H54 (cell line): Measurements from ENCODE around the gene RAB19.

Experiments
- DNase-seq: peaks from one replicate; pipeline ENCODE4 v3.0.0; 2011; ENCODE audit warnings: low spot score, mixed read lengths; ENCODE audit not compliant: insufficient read length
- FAIRE-seq: peaks from 3 replicates; lab custom pipeline; 2011; peaks lifted over from hg19 to GRCh38; lab: Jason Lieb, UNC
- POLR2A ChIP-seq: IDR thresholded peaks from 2 replicates; pipeline ENCODE4 v1.6.1; 2011; ENCODE audit warnings: low read depth, mild to moderate bottlenecking, low read length

The RAB19 gene, protein sequence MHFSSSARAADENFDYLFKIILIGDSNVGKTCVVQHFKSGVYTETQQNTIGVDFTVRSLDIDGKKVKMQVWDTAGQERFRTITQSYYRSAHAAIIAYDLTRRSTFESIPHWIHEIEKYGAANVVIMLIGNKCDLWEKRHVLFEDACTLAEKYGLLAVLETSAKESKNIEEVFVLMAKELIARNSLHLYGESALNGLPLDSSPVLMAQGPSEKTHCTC

DNA sequence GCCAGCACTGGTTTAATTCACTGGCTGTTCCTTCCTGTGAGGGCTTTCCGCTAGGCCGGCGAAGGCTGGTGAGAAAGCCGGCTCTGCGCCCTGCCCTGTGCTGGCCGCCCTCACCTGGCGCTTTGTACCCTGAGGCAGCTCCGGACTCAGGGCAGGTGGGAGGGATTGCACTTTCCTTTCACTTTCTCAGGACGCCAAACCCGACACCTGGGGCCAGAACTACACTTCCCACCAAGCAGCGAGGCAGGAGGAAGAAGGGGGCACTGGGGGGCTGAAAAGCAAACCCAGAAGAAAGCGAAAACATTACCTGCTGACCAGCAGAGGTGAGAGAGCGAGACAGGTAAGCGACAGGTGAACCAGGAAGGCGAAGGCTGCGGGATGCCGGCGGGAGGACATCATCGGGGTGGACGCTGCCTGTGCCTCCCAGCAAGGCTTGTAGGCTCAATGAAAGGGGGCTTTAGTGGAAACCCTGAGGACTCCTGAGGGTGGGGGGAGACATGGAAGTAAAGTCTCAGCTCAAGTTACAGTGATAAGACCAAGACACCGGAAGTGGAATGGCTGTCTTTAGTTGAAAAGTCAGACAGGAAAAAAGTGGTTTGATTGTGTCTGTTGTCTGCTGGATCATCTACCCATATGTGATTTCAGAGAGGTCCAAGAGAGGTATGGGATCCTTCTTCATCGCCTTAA, at the start of gene RAB19:
Gene RAB19 (plus strand): TSS at position 181 of the 687 bp plus-strand sequence. CDS start 3,589 bp downstream, outside the sequence.
- no peak for DNase-seq
- no peak for TF ChIP-seq POLR2A
- FAIRE-seq, result no peak

DNA sequence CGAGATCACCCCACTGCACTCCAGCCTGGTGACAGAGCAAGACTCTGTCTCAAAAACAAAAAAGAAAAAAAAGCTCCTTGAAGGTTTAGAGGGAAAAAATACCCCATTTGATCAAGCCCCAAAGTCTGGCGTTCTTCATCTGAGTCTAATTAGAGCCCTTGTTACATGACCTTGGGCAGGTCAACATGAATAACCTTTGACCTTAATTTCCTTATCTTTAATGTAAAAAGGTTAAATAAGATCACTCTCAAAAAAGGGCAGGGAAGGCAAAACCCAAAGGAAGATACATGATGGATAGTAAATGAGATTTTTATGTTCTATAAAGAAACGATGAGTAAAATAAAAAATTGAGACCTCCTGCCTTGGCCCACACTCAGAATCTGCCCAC, 45.8 kb upstream of the RAB19 start:
- TF ChIP-seq POLR2A, result no peak
- DNase-seq (no peak), FAIRE-seq (no peak)

DNA sequence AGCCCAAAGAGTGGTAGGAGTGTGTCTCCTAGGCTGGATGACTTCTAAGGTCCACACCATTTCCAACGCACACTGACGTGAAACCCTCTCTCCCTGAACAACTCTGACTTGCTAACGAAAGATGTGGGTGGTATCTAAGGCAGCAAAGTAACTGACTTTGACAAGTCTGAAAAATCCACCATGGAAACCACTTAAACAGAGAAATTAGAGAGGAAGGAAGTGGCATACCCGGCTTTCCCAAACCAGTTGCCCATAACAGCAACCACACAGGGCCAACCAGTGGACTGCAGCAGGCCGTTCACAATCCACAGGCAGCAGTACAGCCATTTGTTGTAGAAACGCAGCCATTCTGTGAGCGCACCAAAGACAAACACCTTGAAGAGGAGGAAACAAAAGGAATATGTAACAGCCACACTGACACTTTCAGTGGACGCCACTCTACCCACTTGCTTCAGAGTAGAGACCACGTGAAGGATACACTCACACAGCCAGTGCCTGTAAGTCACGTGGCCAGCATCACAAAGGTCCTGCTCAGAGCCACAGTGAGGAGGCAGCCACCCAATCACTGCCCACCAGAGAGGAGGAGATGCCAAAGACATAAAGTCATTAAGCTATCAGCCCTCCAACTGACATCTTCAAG, 45.3 kb upstream of the RAB19 start:
- no peak for FAIRE-seq
- no peak for TF ChIP-seq POLR2A
- DNase-seq, result no peak

DNA sequence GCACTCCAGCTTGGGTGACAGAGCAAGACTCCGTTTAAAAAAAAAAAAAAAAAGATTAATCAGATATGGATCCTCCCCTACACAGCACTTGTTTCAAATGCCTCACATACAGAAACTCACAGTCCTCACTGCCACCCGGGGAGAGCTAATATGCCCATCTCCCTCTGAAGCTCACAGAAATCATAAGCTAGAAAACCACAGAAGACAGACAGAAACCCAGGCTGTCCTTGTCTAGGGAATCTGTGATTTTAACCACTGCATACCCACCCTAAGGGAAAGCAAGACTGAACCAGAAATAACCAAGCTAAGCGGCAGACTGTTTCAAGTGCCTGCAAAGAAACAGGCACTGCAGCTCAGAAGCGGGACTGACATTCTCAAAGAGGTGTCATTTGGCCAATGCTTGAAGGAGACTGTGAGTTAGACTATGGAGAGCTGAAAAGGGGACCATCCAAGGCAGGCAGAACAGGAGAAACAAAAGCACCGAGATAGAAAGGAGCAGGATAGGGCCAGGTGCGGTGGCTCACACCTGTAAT, 43.1 kb upstream of the RAB19 start:
- no peak for FAIRE-seq
- DNase-seq, result no peak
- TF ChIP-seq POLR2A, result no peak

DNA sequence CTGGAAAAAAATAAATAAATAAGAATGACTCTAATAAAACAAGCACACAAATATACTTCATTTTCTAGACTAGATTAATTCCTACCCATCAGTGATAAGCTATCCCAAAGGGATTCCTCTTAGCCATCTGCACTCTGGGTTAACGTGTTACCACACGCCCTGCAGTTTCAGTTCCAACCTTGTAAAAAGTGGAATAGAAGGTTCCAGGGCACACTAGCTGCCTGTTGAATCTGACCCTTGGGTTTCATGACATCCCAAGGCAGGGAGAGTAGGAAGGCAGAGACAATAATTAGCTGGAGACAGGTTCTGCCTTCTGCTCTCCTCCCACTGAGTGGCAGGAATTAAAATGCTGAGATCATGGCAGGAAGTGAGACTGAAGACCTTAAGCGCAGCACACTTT, 39.0 kb upstream of the RAB19 start:
- TF ChIP-seq POLR2A, result no peak
- no peak for FAIRE-seq
- no peak for DNase-seq

DNA sequence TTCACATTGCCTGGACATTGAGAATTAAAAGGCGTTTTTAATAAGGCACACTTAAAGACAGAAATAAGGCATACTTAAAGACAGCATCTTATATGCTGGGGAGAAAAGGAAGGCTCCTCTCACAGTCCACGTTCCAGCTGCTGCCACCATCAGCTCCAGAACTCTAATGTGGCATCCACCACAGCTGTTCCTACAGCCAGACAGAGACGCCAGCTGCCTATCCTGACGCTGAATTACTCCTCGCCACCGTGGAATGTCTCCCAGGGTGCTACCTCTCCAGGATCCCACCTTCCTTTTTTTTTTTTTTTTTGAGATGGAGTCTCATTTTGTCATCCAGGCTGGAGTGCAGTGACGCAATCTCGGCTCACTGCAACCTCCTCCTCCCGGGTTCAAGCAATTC, 36.3 kb upstream of the RAB19 start:
- FAIRE-seq, result no peak
- DNase-seq, result no peak
- TF ChIP-seq POLR2A, result no peak

DNA sequence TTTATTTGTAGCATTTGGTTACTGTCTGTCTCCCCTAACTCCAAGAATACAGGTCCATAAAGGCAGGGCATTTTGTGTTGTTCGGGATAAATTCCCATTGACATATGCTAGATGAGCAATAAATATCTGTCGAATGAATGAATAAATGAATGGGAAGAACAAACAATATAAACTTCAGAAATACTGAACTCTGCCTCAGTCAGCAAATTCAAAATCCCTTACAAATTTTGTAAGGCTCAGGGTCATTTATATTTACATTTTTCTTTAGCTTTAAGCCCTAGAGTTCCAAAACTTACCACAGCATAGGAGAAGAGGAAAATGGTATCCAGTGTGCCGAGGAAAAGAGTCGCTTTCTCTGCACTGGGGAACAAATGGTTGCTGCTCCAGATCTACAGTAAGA, 34.6 kb upstream of the RAB19 start:
- FAIRE-seq (no peak), DNase-seq (no peak)
- no peak for TF ChIP-seq POLR2A

DNA sequence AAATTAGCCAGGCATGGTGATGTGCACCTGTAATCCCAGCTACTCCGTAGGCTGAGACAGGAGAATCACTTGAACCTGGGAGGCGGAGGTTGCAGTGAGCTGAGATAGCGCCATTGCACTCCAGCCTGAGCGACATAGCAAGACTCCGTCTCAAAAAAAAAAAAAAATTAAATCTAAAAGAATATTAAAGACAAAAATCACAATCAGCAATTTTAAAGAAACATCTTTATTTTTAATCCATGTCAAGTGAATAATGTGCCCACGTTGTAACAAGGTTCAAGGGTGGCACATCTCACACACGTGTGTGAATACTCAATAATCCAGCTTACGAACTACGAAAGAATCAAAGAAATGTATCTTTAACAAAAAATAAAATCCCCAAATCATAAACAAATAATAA, 28.5 kb upstream of the RAB19 start:
- no peak for TF ChIP-seq POLR2A
- DNase-seq (no peak), FAIRE-seq (no peak)

DNA sequence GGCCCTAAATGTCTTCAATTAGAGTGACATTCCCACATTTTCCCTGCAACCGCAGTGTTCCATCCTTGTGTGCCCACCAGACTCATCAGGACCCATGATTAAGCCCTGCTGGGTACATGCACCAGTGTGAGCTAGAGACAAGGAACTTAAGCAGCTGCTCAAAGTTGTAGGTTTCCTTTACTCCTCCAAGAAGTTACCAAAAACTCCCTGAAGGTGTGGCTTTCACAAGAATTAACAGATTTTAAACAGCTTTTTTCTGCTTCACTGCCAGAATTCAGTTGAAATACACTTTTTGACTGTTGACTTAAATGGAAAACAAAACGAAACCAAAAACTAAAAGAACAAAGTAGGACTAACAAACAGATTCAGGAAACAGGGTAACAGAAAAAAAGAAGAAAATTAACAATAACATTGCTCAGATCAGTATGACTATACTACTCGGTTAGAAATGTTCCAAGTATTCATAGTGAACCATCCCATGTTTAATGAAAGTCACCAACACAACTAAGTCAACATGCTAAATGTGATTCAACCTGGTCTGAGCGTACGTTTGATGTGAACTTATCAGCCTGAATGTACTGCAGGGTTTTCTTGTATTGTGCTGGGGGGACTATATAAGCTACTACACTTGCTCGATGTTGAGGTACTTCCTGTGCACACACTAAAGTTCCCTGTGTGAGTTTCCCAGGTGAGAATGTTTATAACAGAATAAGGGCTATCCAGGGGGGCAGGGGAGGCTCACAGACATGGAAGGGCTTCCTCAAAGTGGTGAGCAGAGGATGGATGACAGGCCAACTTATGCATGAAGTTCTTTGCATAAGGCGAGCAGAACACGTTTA, 27.7 kb upstream of the RAB19 start:
- DNase-seq, result no peak
- FAIRE-seq, result no peak
- TF ChIP-seq POLR2A, result no peak

DNA sequence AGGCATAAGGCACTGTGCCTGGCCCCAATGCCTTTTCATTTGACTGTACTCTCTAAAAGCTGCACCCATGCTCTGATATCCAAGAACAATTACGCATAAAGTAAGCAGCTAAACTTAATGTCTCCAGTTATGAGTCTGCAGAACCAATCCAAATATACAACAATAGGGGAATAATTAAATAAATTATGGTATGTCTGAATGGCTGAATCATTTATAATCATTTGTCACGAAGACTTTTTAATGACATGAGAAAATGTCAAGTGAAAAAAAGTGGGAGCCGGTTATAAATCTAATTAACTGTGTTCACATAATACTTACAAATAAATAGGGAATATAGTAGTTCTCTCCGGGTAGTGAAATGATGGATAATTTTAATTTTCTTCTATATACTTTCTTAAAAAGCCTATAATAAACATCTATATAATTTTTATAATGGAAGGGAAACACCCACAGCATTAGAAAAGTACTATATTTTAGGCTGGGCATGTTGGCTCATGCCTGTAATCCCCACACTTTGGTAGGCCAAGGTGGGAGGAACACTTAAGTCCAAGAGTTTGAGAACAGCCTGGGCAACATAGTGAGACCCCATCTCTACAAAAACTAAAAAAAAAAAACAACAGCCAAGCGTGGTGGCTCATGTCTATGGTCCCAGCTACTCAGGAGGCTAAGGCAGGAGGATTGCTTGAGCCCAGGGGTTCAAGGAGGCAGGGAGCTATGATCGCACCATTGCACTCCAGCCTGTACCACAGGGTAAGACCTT, 19.7 kb upstream of the RAB19 start:
- DNase-seq (no peak), FAIRE-seq (no peak)
- no peak for TF ChIP-seq POLR2A

DNA sequence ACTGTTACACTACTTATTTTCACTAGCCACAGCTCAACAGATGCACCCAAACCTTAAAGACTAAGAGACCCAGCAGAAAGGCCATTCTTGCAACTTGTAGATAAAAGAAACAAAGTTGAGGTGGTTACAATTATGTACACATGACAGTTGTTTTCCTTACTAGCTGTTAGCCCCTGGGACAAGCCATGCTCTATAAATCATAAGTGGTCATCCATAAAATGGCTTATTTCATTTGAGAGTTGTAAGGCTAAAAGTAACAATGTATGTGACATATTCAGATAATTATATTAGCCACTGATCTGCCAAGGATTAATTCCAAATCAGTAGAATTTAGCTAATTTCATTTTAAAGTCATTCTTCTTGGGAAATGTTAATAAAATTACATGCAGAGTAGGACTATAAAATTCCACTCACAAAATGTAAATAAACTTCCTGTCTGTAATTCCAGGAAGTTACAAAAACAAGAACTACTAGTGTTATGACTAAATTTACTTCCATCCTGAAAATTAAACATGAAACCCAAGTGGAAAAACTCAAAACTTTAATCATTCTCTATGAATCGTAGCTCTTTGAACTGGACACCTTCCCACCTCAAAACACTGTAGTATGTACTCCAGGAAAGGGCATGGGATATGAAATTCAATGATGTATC, 18.8 kb upstream of the RAB19 start:
- DNase-seq, result no peak
- FAIRE-seq, result no peak

DNA sequence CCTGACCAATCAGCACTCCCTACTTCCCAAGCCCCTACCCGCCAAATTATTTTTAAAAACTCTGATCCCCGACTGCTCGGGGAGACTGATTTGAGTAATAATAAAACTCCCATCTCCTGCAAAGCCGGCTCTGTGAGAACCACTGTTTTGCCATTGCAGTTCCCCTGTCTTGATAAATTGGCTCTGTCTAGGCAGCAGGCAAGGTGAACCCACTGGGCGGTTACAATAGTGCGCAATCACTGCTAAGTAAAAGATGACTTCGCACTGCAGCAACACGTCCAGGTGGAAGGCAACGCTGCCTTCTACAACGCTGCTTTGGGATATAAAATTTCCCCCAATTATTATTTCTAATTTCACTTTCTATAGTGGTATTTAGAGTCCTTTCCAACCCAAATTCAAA, 14.4 kb upstream of the RAB19 start:
- FAIRE-seq, result no peak
- no peak for DNase-seq
- TF ChIP-seq POLR2A, result no peak

More for the DNA sequence above, 18.8 kb upstream of the RAB19 start:
- TF ChIP-seq POLR2A, result no peak
